HFFc6 (cell line): ENCODE measurements around the gene ZYG11A. TPM values are rescaled to one million over a fixed set of nuclear protein-coding genes. Genes with fewer than 3 reads are reported as not detected.
"Not testable (repeated sequence)": the region's sequence is repeated elsewhere in the genome, so short reads cannot be mapped to it uniquely, and the experiment has no call there.

ENCODE experiments used
- DNase-seq: peaks from one replicate; pipeline ENCODE4 v3.0.0-alpha.2; 2018
- H3K27ac Mint-ChIP-seq: 2 replicates; pipeline ENCODE4 v1.8.0; 2020; ENCODE audit warnings: mild to moderate bottlenecking, mixed read lengths
- H3K27me3 Mint-ChIP-seq: 2 replicates; pipeline ENCODE4 v1.8.0; 2021; ENCODE audit warnings: mild to moderate bottlenecking, moderate library complexity, mixed read lengths; ENCODE audit not compliant: insufficient read depth
- H3K36me3 Mint-ChIP-seq: 2 replicates; pipeline ENCODE4 v1.8.0; 2021; ENCODE audit warnings: low read depth, mixed read lengths
- H3K4me1 Mint-ChIP-seq: 2 replicates; pipeline ENCODE4 v1.8.0; 2020; ENCODE audit warnings: low read depth, mixed read lengths
- H3K4me3 Mint-ChIP-seq: 2 replicates; pipeline ENCODE4 v1.8.0; 2020; ENCODE audit warnings: mild to moderate bottlenecking, moderate library complexity, mixed read lengths
- H3K9me3 Mint-ChIP-seq: 2 replicates; pipeline ENCODE4 v1.8.0; 2020; ENCODE audit warnings: mild to moderate bottlenecking, mixed read lengths
- total RNA-seq, 6 experiments: library from RNA; stranded (reverse); fragmentation: NEBNext Ultra II Directional; extraction: Animal tissue kit (Norgen Biotek cat#: 25700); gene quantifications; 2 replicates in 1 of 6; 3 replicates in 5 of 6; pipeline ENCODE4 v1.2.3, GENCODE V29; 2021
- TF ChIP-seq, protein P1 (sequence below): fragments of 200-600 bp; sonication (generic); IDR thresholded peaks from 2 replicates; pipeline ENCODE4 v1.5.0; 2021; ENCODE audit warnings: antibody characterized with exemption, mild to moderate bottlenecking

The ZYG11A gene
- total RNA-seq, 6 experiments from 2014 or later = 0.26 to 1.0 (median 0.67) TPM

GRCh38 chr1:52857443-52857842, 14.9 kb downstream of the ZYG11A start:
- TF ChIP-seq, protein P1, sequence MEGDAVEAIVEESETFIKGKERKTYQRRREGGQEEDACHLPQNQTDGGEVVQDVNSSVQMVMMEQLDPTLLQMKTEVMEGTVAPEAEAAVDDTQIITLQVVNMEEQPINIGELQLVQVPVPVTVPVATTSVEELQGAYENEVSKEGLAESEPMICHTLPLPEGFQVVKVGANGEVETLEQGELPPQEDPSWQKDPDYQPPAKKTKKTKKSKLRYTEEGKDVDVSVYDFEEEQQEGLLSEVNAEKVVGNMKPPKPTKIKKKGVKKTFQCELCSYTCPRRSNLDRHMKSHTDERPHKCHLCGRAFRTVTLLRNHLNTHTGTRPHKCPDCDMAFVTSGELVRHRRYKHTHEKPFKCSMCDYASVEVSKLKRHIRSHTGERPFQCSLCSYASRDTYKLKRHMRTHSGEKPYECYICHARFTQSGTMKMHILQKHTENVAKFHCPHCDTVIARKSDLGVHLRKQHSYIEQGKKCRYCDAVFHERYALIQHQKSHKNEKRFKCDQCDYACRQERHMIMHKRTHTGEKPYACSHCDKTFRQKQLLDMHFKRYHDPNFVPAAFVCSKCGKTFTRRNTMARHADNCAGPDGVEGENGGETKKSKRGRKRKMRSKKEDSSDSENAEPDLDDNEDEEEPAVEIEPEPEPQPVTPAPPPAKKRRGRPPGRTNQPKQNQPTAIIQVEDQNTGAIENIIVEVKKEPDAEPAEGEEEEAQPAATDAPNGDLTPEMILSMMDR = no peak
- H3K27me3 Mint-ChIP-seq = no peaks in the 10 kb centered on the region; the same call in 1 of the 2 replicates
- H3K9me3 Mint-ChIP-seq = no peaks in the 10 kb centered on the region
- no peak overlapping the region for H3K4me3 Mint-ChIP-seq
- H3K4me1 Mint-ChIP-seq = no peaks in the 10 kb centered on the region; the same call in 1 of the 2 replicates
- no peak overlapping the region for H3K27ac Mint-ChIP-seq
- no peak for DNase-seq
- H3K36me3 Mint-ChIP-seq = no peaks in the 10 kb centered on the region

DNA sequence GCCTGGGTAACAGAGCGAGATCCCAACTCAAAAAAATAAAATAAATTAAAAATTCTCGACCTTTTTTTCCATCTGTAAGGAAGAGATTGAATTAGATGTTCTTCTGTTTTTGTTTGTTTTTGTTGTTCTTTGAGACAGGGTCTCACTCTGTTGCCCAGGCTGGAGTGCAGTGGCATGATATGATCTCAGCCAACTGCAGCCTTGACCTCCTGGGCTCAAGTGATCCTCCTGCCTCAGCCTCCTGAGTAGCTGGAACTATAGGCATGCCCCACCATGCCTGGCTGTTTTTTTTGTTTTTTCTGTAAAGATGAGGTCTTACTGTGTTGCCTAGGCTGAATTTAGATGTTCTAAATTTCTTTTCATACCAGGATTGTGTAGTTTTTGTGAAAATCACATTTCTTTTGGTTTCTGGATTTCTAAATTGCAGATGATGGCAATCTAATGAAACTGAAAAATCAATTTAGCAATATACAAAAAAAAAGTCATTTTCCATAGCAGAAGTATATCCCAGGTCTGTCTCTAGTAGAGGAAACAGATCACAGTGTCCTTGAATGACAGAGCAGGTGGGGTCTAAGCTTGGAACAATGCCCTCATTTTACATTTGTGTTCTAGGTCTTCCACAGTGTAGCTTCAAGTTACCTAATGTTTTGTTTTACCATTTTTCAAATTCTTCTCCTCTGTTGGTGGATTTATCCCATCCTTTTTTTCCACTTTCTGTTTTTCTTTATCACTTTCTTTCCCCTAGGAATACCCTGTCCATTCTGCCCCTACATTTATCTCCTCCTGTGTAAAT, 20.3 kb downstream of the ZYG11A start:
- Mint-ChIP-seq H3K4me1 (no peaks in the 10 kb centered on the region), H3K4me3 (no peak overlapping the region), H3K27me3 (peaks cover 2% of the 10 kb centered on the region; the same call in 1 of the 2 replicates), H3K36me3 (no peaks in the 10 kb centered on the region), H3K9me3 (no peaks in the 10 kb centered on the region), H3K27ac (no peak overlapping the region)
- TF ChIP-seq, protein P1 = no peak
- DNase-seq = no peak

GRCh38 chr1:52867087-52867863, 24.7 kb downstream of the ZYG11A start:
- DNase-seq = no peak
- H3K27me3 Mint-ChIP-seq = peaks cover 2% of the 10 kb centered on the region; the same call in 1 of the 2 replicates
- TF ChIP-seq, protein P1 = no peak
- H3K9me3 Mint-ChIP-seq = no peaks in the 10 kb centered on the region
- H3K4me1 Mint-ChIP-seq = no peaks in the 10 kb centered on the region
- no peak overlapping the region for H3K27ac Mint-ChIP-seq
- H3K4me3 Mint-ChIP-seq = no peak overlapping the region
- no peaks in the 10 kb centered on the region for H3K36me3 Mint-ChIP-seq

- not testable (repeated sequence) for H3K27ac Mint-ChIP-seq, H3K9me3 Mint-ChIP-seq, DNase-seq, H3K36me3 Mint-ChIP-seq, H3K4me3 Mint-ChIP-seq, H3K4me1 Mint-ChIP-seq, H3K27me3 Mint-ChIP-seq
Observed at GRCh38 chr1:52869727-52870126, 27.2 kb downstream of the ZYG11A start.

- Mint-ChIP-seq H3K4me1 (no peaks in the 10 kb centered on the region), H3K36me3 (no peaks in the 10 kb centered on the region), H3K27ac (no peak overlapping the region), H3K27me3 (peaks cover 3% of the 10 kb centered on the region; the same call in 1 of the 2 replicates), H3K4me3 (no peak overlapping the region), H3K9me3 (no peaks in the 10 kb centered on the region)
- no peak for DNase-seq
- TF ChIP-seq, protein P1 = no peak
Observed at GRCh38 chr1:52876843-52877242, 34.3 kb downstream of the ZYG11A start.

GRCh38 chr1:52877554-52877953, 35.0 kb downstream of the ZYG11A start:
- no peaks in the 10 kb centered on the region for H3K36me3 Mint-ChIP-seq
- no peak for DNase-seq
- no peak overlapping the region for H3K27ac Mint-ChIP-seq
- H3K27me3 Mint-ChIP-seq = peaks cover 3% of the 10 kb centered on the region; the same call in 1 of the 2 replicates
- no peaks in the 10 kb centered on the region for H3K9me3 Mint-ChIP-seq
- H3K4me1 Mint-ChIP-seq = no peaks in the 10 kb centered on the region
- TF ChIP-seq, protein P1 = no peak
- H3K4me3 Mint-ChIP-seq = no peak overlapping the region
